B cell (primary cell): Measurements from ENCODE around the gene RELB.

Experiments used
- CTCF ChIP-seq: fragments of 200-600 bp; IDR thresholded peaks from one replicate; pipeline ENCODE4 v1.8.0; 2022; ENCODE audit warnings: antibody characterized with exemption, mild to moderate bottlenecking
- EZH2 ChIP-seq: IDR thresholded peaks from 2 replicates; pipeline ENCODE4 v1.6.1; 2012; ENCODE audit warnings: borderline replicate concordance, low read depth, mild to moderate bottlenecking, moderate library complexity, low read length; ENCODE audit not compliant: insufficient read depth, poor library complexity, severe bottlenecking

DNA sequence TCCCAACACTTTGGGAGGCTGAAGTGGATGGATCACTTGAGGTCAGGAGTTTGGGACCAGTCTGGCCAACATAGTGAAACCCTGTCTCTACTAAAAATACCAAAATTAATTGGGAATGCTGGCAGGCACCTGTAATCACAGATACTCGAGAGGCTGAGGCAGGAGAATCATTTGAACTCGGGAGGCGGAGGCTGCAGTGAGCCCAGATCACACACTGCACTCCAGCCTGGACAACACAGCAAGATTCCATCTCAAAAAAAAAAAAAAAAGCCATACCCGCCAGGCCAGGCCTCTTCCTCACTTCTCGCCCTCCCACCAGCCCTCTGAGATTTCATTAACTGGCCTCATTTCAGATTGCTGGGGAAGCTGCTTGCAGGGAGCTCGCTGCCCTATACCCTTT lies 7.7 kb upstream of the RELB start:
- TF ChIP-seq CTCF (no peak), EZH2 (no peak)
